Duodenal mucosa (tissue), 2 donors: ENCODE results near the gene URI1.

ENCODE experiments used
- H3K27ac ChIP-seq: one replicate; pipeline ENCODE4 v1.7.0; 2013; ENCODE audit warnings: low read depth, low read length
- H3K27me3 ChIP-seq, 2 donors: one replicate each; pipeline ENCODE4 v1.7.0; 2013; ENCODE audit warnings: low read length in 2 of 2, control low read depth in 1 of 2; ENCODE audit not compliant: insufficient read depth in 2 of 2, control insufficient read depth in 1 of 2
- H3K36me3 ChIP-seq, 2 donors: one replicate each; pipeline ENCODE4 v1.7.0; 2013; ENCODE audit warnings: low read length in 2 of 2, control low read depth in 1 of 2; ENCODE audit not compliant: insufficient read depth in 2 of 2, control insufficient read depth in 1 of 2
- H3K4me1 ChIP-seq, 2 donors: one replicate each; pipeline ENCODE4 v1.7.0; 2013; ENCODE audit warnings: low read length in 2 of 2, control low read depth in 1 of 2; ENCODE audit not compliant: insufficient read depth in 2 of 2, control insufficient read depth in 1 of 2
- H3K4me3 ChIP-seq, 2 donors: one replicate each; pipeline ENCODE4 v1.7.0; 2013; ENCODE audit warnings: low read length in 2 of 2, low read depth in 1 of 2
- H3K9ac ChIP-seq, 2 donors: one replicate each; pipeline ENCODE4 v1.7.0; 2013; ENCODE audit warnings: low read length in 2 of 2, low read depth in 1 of 2
- H3K9me3 ChIP-seq, 2 donors: one replicate each; pipeline ENCODE4 v1.7.0; 2013; ENCODE audit warnings: low read length in 2 of 2, control low read depth in 1 of 2; ENCODE audit not compliant: control insufficient read depth in 1 of 2

The URI1 gene

DNA sequence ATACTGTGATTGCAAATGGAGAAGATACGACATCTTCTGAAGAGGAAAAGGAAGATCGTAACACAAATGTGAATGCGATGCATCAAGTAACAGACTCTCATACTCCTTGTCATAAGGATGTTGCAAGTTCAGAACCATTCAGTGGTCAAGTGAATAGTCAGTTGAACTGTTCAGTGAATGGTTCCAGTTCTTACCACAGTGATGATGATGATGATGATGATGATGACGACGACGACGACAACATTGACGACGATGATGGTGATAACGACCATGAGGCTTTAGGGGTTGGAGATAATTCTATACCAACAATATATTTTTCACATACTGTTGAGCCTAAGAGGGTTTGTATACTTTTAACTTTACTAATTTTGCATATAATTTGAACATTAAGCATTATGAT is 67.0 kb downstream of the URI1 start:
- Histone ChIP-seq H3K36me3 (peaks cover 11 to 30% of the 10 kb centered on the region in 2 donors), H3K4me3 (no peak overlapping the region), H3K27me3 (no peaks in the 10 kb centered on the region), H3K27ac (no peak overlapping the region), H3K9me3 (no peaks in the 10 kb centered on the region), H3K4me1 (no peaks in the 10 kb centered on the region), H3K9ac (no peak overlapping the region)

DNA sequence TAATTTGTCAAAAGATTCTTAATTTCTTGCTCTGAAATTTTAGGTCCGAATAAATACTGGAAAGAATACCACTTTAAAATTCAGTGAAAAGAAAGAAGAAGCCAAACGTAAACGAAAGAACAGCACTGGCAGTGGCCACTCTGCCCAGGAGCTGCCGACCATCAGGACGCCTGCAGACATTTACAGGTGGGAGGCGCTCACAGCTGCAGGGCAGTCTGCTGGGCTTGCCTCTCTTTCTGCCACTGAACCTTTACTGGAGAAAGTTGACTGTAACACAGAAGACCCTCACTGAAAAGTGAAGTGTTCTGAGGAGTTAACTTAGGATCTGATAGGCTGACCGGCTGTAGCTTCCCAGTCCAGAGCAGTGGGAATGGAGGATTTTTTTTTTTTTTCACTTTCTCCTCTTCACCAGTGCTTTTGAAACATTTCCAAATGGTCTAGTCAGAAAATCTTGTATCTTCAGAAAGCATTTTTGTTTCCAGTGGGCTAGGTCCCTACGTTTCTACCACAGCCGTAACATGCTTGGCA is 69.1 kb downstream of the URI1 start:
- Histone ChIP-seq H3K4me1 (no peaks in the 10 kb centered on the region), H3K27me3 (no peaks in the 10 kb centered on the region), H3K4me3 (no peak overlapping the region), H3K9me3 (no peaks in the 10 kb centered on the region), H3K9ac (no peak overlapping the region), H3K27ac (no peak overlapping the region), H3K36me3 (peaks cover 18 to 32% of the 10 kb centered on the region in 2 donors)

DNA sequence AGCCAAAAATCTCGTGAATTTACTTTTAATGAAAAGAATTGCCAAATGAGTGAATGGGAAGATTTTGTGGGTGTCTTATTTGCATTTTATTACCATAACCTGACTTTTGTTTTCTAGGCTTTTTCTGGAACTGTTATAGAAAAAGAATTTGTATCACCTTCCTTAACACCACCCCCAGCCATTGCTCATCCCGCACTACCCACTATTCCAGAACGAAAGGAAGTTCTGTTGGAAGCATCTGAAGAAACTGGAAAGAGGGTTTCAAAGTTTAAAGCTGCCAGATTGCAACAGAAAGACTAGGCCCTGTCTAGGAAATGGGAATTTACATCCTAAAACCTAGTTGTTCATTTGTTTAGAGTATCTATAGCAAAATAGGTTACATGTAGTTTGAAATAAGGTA is 72.7 kb downstream of the URI1 start:
- H3K27ac ChIP-seq, result no peak overlapping the region
- H3K9ac ChIP-seq, result no peak overlapping the region
- no peaks in the 10 kb centered on the region for H3K27me3 ChIP-seq
- H3K4me1 ChIP-seq, result no peaks in the 10 kb centered on the region
- peaks cover 10 to 17% of the 10 kb centered on the region in 2 donors for H3K36me3 ChIP-seq
- H3K4me3 ChIP-seq, result no peak overlapping the region
- H3K9me3 ChIP-seq, result no peaks in the 10 kb centered on the region

DNA sequence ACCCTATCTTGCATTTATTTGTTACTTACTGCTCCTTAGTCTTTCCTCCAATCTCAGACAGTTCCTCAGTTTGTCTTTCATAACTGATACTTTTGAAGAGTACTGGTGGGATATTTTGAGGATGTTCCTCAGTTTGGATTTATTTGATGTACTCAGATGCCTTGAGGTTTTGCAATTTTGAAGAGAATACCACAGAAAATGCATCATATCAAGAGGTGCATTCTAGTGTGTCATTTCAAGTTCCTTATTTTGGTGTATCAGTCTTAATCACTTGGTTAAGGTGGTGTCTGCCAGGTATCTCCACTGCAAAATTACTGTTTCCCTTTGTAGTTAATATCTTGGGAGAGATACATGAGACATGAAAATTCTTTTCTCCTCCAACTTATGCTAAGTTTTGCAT is 75.1 kb downstream of the URI1 start:
- Histone ChIP-seq H3K4me3 (no peak overlapping the region), H3K36me3 (peaks cover 7 to 8% of the 10 kb centered on the region in 2 donors), H3K27ac (no peak overlapping the region), H3K27me3 (no peaks in the 10 kb centered on the region), H3K9ac (no peak overlapping the region), H3K4me1 (no peaks in the 10 kb centered on the region), H3K9me3 (no peaks in the 10 kb centered on the region)

DNA sequence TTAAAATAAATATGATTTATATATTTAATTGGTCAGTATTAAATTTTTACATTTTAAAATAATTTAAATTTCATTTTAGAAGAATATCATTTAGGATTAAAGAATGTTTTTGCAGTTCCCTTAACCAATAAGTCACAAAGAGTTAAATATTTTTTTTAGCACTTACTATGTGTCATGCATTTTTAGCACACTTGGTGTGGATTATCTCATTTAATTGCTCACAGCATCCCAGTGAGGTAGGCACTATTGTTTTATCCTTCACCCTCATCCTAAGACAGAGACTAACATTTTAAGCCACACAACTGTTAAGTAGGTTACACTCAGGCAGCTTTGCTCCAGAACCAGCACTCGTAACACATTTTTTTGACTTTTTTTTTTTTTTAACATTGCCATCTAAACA is 78.2 kb downstream of the URI1 start:
- H3K4me3 ChIP-seq, result no peak overlapping the region
- H3K27ac ChIP-seq, result no peak overlapping the region
- H3K9ac ChIP-seq, result no peak overlapping the region
- no peaks in the 10 kb centered on the region for H3K4me1 ChIP-seq
- peaks cover under 1% of the 10 kb centered on the region in 2 donors for H3K36me3 ChIP-seq
- H3K27me3 ChIP-seq, result no peaks in the 10 kb centered on the region
- H3K9me3 ChIP-seq, result no peaks in the 10 kb centered on the region

DNA sequence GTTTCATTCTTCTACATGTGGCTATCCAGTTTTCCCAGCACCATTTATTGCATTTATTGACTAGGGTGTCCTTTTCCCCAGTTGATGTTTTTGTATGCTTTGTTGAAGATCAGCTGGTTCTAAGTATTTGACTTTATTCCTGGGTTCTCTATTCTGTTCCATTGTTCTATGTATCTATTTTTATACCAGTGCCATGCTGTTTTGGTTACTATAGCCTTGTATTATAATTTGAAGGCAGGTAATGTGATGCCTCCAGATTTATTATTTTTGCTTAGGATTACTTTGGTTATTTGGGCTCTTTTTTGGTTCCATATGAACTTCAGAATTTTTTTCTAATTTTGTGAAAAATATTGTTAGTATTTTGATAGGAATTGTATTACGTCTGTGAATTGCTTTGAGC is 80.6 kb downstream of the URI1 start:
- H3K9ac ChIP-seq, result no peak overlapping the region
- no peaks in the 10 kb centered on the region for H3K27me3 ChIP-seq
- H3K27ac ChIP-seq, result no peak overlapping the region
- no peak overlapping the region for H3K4me3 ChIP-seq
- H3K36me3 ChIP-seq, result no peaks in the 10 kb centered on the region
- no peaks in the 10 kb centered on the region for H3K4me1 ChIP-seq
- H3K9me3 ChIP-seq, result no peaks in the 10 kb centered on the region

DNA sequence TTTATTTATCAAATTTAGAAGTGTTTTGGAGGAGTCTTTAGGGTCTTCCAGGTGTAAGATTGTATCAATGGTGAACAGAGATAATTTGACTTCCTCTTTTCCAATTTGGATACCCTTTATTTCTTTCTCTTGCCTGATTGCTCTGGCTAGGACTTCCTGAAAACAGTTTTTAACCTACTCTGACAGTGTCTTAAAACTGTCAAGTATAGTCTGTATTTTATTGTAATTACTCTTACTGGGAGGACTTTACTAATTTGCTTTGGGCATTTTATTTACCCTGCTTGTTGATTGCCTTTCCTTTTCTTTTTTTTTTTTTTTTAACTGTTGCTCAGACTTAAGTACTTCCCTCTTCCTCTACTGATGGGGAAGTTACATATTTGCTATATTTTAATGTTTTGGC is 81.3 kb downstream of the URI1 start:
- no peaks in the 10 kb centered on the region for H3K27me3 ChIP-seq
- no peak overlapping the region for H3K27ac ChIP-seq
- no peak overlapping the region for H3K4me3 ChIP-seq
- no peaks in the 10 kb centered on the region for H3K4me1 ChIP-seq
- H3K36me3 ChIP-seq, result no peaks in the 10 kb centered on the region
- no peak overlapping the region for H3K9ac ChIP-seq
- no peaks in the 10 kb centered on the region for H3K9me3 ChIP-seq

DNA sequence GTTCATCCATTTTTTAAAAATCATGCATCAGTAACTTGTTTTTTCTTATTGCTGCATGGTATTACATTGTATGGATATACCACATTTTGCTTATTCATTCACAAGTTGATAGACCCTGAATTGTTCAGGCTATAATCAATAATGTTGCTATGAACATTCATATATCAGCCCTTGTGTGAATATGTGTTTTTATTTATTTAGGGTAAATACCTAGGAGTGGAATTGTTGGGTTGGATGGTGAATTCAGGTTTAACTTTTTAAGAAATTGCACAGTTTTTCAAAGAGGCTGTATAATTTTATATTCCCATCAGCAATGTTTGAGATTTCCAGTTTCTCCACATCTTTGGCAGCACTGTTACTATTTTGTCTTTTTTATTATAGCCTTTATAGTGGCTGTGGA is 82.1 kb downstream of the URI1 start:
- no peak overlapping the region for H3K9ac ChIP-seq
- no peak overlapping the region for H3K4me3 ChIP-seq
- H3K36me3 ChIP-seq, result no peaks in the 10 kb centered on the region
- H3K9me3 ChIP-seq, result no peaks in the 10 kb centered on the region
- no peaks in the 10 kb centered on the region for H3K27me3 ChIP-seq
- H3K4me1 ChIP-seq, result no peaks in the 10 kb centered on the region
- no peak overlapping the region for H3K27ac ChIP-seq

DNA sequence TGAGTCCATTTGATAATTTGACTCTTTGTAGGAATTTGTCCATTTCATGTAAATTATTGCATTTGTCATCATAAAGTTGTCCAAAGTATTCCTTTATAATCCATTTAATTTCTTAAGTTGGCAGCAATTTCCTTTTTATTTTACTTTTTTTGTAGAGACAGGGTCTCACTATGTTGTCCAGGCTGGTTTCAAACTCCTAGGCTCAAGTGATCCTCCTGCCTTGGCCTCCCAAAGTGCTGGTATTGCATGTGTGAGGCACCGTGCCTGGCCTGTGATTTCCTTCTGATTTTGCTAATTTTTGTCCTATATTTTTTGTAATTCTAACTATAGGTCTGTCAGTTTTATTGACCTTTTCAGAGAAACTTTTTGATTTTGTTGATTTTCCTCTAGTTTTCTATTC is 84.9 kb downstream of the URI1 start:
- no peak overlapping the region for H3K4me3 ChIP-seq
- H3K27ac ChIP-seq, result no peak overlapping the region
- no peaks in the 10 kb centered on the region for H3K4me1 ChIP-seq
- no peak overlapping the region for H3K9ac ChIP-seq
- H3K9me3 ChIP-seq, result no peaks in the 10 kb centered on the region
- no peaks in the 10 kb centered on the region for H3K27me3 ChIP-seq
- H3K36me3 ChIP-seq, result no peaks in the 10 kb centered on the region

DNA sequence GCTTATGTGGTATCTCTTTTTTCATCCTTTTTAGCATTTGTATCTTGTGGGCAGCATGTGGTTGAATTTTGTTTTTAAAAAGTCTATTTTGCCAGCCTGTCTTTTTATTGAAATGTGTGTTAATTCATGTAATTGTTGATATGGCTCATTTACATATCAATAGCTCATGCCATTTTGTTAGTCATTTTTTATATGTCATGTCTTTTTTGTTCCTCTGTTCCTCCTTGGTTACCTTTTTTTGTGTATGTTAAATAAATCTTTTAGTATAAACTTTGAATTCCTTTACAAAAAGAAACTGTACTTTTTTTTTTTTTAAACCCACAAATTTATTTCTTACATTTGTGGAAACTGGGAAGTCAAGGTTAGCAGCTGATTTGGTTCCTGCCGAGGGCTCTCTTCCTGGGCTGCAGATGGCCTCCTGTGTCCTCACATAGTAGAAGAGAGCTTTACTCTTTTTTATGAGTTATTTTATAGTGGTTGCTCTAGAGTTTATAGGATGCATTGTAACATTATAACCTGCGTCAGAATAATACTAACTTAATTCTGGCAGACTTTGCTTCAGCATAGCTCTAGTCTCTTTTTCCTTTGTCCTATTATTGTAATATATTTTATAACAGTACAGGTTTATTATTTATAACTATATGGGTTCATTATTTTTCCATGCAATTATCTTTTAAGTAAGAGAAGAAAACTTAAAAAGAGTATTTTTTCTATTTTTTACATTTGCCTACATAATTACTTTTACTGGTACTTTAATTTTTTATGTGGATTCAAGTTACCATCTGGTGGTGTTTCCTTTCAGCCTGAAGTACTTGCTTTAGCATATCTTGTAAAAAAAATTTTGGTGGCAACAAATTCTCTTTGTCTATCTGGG is 86.3 kb downstream of the URI1 start:
- Histone ChIP-seq H3K27me3 (no peaks in the 10 kb centered on the region), H3K4me1 (no peaks in the 10 kb centered on the region), H3K36me3 (no peaks in the 10 kb centered on the region), H3K9me3 (no peaks in the 10 kb centered on the region), H3K27ac (no peak overlapping the region), H3K9ac (no peak overlapping the region), H3K4me3 (no peak overlapping the region)
